HG02840 (cell line): ENCODE data around the gene TTLL11.

ENCODE experiments used
- ATAC-seq: cut with Tn5 transposase; IDR thresholded peaks from one replicate; pipeline ENCODE4 v1.9.1; 2021; ENCODE audit warnings: mild to moderate bottlenecking, moderate library complexity, moderate number of reproducible peaks; ENCODE audit not compliant: unreplicated experiment, low FRiP score

The TTLL11 gene

DNA sequence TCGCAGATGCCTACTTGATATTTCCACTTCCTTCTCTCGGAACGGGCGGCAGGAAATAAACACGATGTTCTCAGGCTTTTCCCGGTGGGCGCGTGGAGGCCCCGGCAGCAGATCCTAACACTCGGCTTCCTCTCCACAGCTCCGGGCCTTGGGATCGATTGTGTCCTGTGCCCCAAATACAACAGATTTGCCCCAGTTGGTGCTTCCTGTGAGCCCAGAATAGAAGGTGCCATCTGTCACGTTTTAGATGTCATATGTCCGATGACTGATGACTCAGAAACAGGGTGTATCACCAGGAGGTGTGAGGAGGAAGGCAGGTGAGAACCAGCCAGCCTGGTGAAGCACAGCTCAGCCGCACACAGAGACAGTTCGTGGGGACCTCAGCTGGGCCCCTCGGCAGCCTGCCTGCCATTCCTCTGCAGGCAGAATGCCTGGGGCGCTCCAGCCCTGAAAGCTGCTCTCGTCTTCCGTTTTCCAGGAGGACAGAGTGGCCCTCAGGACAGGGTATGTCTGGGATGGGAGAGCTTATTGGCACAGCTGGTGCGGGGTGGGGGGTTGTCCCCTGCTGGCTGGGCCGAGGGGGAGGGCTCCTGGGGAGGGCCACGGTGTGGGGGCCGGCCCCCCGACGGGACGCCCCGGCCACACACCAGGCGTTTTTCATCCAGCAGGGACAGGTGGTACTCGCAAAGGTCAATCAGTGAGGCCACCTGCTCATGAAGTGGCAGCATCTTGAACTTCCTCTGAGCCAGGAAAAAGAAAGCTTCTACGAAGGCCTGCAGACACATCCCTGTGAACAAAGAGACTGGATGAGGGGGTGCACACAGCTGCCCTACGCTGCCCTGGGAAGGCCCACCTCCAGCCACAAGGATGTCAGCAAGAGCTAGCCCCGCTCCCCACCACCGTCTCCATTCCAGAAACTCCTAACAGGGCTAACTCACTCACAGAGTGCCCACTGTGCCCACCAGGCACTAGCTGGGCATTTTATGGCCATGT is 270.7 kb downstream of the TTLL11 start:
- ATAC-seq = no peak

GRCh38 chr9:121821326-121821725 is 271.8 kb downstream of the TTLL11 start:
- ATAC-seq = no peak

DNA sequence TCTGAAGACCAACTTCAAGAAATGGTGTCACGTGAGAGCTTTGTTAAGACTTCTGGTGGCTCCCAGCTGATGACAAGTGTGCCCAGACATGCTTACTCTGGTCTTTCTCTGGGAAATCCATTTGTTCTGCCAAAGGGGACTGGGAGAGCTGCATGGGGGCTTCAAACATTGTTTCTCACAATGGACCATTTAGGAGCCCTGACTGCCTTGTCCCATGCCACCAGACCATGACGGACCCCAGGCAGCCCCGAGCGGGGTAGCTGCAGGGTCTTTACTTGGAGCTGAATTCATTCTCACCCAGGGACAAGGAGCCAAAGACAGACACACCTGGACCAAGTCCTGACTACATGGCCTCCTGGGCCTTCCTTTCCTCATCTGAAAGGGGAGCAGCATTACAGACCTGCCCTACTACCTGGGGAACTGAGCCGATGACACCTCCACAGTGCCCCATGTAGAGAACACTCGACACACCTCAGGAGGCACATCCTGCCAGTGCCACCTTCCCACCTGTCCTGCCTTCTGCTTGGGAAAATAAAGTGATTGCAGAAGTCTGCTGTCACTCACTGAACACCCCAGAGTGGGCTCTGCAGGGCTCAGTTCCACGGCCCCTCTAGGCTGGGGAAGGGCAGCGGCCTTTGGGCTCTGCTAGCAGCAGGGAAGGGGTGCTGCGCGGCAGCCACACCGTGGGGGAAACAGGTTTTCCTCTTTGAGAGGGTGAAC is 272.7 kb downstream of the TTLL11 start:
- ATAC-seq = no peak

DNA sequence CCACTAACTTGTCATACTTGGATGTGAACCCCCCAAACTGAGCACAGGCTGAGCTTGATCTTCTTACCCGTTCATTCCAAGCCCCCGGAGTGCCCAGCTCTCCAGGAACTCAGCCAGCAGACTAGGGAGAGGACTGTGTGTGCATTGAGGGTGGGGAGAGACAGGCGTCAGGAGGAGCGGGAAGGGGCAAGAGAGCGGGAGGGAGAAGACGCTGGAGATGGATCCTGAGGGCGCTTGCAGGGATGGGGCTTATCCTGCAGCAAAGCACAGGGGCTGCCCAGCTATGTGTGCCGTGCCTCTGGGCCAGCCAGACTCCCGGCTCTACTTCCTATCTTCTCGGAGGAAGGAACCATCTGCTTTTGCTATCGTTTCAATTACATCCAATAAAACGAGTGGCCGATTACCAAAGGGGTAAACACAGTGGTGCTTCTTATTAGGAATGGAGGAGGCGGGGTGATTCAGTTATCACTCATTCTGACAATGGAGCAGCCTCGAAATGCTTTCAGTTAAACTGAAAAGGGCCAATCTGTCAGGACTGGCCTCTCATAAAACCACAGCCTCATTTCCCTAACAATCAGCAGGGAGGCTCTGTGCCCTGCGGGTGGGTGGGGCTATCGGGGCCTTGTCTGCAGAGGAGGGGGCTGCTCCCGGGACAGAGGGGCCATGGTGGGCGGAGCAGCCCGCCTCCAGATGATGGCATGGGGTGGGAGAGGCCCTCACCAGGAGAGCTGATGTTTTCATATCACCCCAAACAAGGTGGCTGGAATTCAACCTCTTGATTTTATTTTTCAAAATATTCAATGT is 273.5 kb downstream of the TTLL11 start:
- ATAC-seq = no peak

- ATAC-seq = no peak
These were observed 274.2 kb downstream of the TTLL11 start for GRCh38 chr9:121818841-121819427.

GRCh38 chr9:121818016-121818661 is 275.0 kb downstream of the TTLL11 start:
- ATAC-seq = no peak

DNA sequence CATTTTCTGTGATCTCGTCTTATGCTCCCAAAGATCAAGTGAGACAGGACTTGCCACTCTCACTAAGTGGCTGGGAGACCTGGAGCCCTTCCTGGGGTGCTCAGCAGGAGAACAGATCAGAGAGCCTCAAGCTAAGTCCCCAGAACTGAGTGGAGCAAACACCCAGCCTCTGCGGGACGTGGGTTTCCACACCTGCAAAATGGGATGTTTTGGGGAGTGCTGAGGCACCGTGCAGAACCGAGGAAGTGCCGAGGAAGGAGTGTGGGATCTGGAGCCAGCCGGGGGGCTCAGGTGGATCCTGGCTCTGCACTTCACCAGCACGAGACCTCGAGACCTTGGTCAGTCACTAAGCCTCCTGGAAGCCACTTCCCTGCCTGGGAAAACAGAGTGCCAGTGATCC is 275.6 kb downstream of the TTLL11 start:
- no peak for ATAC-seq

DNA sequence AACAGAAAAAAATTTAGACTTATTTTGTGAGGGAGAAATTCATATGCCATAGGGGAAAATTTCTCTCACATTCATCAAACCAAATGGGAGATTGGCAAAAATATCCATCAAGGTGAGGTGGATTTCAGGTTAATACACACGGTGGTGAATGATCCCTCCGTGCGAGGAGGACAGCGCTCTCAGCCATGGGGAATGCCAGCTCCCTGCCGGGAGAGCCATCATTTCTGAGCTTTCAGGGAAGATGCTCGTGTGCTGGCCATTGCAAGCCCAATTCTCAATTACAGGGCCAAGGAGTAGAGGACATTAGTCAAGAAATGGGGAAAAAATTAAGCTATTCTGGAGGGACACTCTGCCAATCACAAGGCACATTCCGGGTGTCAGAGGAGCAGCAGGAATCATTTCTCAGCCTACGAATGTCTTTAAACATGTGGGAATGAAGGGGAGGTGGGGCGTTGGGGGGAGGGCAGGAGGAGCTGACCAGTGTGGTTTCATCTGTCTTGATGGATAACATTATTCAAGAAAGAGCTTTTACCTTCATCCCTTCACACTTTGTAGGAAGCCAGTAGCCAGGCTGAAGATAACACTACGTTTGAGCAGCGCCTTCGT is 276.2 kb downstream of the TTLL11 start:
- no peak for ATAC-seq

- no peak for ATAC-seq
These were observed 276.7 kb downstream of the TTLL11 start for GRCh38 chr9:121816449-121816817.

DNA sequence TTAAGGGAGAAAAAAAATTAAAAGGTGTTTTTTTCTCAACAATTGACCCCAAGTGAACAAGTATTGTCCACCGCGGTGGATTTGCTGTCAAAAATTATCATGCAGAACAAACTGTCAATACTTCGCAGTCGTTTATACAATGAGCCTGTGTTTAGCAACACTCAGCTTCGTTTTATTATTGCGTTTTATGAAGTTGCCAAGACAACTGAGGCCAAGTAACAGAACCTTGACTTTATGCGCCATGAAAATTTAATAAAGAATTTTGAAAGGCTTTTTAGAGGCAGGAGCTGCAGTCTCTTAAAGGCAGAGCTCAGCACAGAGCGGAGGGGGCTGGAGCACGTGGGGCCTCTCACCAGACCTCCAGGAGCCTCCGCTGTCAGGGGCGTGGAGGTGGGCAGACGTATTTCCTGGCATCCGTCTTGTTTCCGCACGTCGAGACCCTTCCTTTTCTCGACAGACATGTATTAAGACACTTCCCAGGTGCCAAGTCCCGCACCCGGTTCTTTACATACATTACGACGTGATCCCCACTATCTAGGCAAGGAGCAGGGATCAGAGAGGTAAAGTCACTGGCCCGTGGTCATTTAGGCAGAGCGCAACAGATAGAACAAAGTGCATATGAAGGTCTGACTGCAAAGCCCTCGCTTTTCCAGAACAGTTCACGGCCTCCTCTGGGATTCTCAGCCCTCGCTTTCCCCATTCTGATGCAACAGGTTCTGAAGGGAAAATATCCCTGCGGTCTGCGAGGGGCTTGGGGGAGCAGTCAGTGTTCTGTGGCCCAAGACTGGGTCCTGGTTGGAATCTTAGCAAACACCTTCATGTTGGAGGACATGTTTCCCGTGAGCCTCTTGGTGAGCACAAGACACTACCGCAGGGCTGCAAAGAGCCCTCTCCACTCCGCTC is 277.3 kb downstream of the TTLL11 start:
- ATAC-seq = no peak

DNA sequence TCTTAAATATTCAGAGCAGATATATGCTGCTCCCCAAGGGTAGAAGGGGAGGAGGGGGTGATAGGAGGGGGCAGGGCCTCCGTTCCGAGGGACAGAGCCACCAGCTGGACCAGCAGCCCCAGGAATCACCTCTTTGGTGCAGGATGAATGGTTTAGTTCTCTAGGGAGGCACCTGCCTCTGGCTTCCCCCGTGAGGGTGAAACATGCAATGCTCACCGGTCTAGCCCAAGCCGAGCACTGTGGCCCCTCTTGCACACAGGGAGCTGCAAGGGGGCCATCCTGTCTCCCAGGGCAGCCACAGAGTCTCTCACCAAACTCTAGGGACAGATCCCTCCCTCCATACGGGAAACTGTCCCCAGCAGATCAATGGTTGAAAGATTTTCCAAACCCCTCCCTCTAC is 278.0 kb downstream of the TTLL11 start:
- ATAC-seq = no peak

- no peak for ATAC-seq
These were observed 278.5 kb downstream of the TTLL11 start for GRCh38 chr9:121814594-121814993.

- no peak for ATAC-seq
These were observed 279.4 kb downstream of the TTLL11 start for GRCh38 chr9:121813519-121814210.

DNA sequence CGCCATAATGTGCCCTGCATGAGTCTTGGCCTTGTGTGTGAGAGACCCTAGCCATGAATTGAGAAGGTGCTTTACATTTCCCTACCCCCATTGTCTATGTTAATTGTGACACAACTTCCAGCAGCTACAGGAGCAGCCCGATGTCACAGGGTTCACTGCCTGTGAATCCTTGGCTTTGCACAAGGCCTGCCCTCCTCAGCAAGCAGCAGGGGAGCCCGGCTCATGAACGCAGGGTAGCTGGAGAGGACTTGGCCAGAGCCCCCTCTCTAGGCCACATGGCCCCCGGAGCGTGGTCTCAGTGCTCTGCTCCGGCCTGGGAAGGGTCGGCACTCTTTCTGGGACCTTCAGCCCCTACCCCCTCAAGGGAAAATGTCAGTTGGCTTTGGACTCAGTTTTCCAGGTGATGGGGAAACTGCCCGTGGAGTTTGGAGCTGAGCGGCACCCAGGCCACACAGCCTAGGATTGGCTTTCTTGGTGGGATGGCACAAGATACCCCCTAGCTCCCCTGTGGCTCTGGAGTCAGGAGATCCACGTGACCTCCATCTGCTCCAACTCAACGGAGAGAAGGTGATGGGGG is 280.9 kb downstream of the TTLL11 start:
- ATAC-seq = no peak

DNA sequence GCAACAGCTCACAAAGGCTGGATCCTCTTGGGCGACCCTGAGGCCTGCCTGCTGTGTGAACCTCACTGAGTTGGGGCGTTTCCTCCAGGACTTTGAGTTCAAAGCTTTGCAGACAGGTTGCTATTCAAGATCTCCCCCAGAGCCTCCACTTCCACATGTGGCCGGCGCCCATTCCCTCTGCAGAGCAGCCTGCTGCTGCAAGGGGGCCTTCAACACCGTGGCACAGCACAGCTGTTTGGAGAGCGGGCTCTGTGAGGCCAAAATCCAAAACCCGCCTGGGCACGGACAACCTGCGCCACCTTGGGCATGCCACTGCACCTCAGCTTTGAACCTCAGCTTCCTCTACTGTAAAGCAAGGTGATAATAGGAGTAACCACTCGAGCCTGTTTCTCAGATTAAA is 281.4 kb downstream of the TTLL11 start:
- no peak for ATAC-seq

DNA sequence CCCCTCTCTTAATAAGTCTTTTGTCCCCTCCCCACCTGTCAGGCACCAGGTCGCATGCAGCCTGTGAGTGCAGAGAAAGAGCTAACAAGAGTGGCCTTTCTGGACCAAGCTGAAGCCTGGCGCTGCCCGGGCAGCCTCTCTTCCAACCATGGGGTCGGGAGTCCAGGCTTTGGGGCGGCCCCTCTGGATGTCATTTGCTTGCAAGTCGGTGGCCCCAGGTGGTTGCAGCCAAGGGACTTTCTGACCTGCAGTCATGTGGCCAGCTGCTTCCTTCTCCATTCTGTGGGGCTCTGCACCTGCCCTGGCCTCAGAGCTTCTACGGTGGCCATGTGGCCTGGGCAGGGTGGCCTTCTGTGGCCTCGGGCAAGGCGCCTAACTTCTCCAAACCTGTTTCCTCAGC is 282.0 kb downstream of the TTLL11 start:
- ATAC-seq = no peak

DNA sequence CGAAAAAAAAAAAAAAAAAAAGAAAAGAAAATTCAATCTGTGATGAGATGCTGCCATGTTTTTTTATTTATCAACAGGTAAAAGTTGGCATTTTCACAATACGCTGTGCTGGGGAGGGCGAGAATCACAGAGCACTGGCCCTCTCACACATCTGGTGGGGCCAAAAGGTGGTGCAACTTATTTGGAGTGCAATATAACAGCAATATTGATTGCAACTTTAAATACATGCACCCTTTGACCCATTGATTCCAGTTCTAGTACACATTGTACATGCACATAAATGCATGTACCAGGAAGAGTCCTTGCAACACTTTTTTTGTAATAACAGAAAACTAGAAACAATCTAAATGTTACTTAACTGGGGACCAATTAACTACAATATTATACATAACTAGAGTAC is 282.6 kb downstream of the TTLL11 start:
- no peak for ATAC-seq
